Endothelial cell of umbilical vein (primary cell): Measurements from ENCODE around the gene USP7. TPM values are rescaled to one million over a fixed set of nuclear protein-coding genes. Genes with fewer than 3 reads are reported as not detected.

Source experiments
- BruUV-seq: library from RNA; stranded (reverse); fragments of 400-500 nt; replicated peaks from 2 replicates; lab custom pipeline; 2021; lab: Mats Ljungman, UMichigan
- CTCF ChIA-PET: fragments of 300-600, 350-600 bp; sonication (Branson Sonifier 250); formaldehyde crosslinking; loops from one replicate; lab custom pipeline; 2021; ENCODE audit warnings: antibody characterized with exemption, inconsistent platforms; lab: Charles Lee
- POLR2A ChIA-PET: fragments of 300-600, 350-600 bp; sonication (Branson Sonifier 250); formaldehyde crosslinking; loops from one replicate; lab custom pipeline; 2021; ENCODE audit warnings: antibody characterized with exemption, inconsistent platforms; lab: Charles Lee
- DNase-seq: peaks from one replicate; pipeline ENCODE4 v3.0.0-alpha.2; 2011; ENCODE audit warnings: low read depth, low spot score
- FAIRE-seq: peaks from 2 replicates; lab custom pipeline; 2011; peaks lifted over from hg19 to GRCh38; lab: Jason Lieb, UNC
- H2AFZ ChIP-seq: 2 replicates; pipeline ENCODE4 v1.6.0; 2012; ENCODE audit warnings: low read depth, low read length, control low read depth, inconsistent platforms
- H3K27ac ChIP-seq: 2 replicates; pipeline ENCODE4 v1.5.1; 2011; ENCODE audit warnings: low read depth, mild to moderate bottlenecking, control low read depth, low read length, moderate library complexity; ENCODE audit not compliant: insufficient read depth
- H3K27me3 ChIP-seq, 2 experiments: 2 replicates each; pipeline versions ENCODE4 v1.6.0 to v1.6.1; 2011; ENCODE audit warnings: low read length in 2 of 2, mixed read lengths in 1 of 2; ENCODE audit not compliant: control insufficient read depth in 2 of 2, insufficient read depth in 2 of 2
- H3K36me3 ChIP-seq, 2 experiments: 2 replicates in 1 of 2; 3 replicates in 1 of 2; pipeline ENCODE4 v1.5.1; 2011; ENCODE audit warnings: low read length in 2 of 2, mild to moderate bottlenecking in 1 of 2, moderate library complexity in 1 of 2; ENCODE audit not compliant: control insufficient read depth in 2 of 2, insufficient read depth in 2 of 2; ENCODE audit errors: extremely low read depth in 1 of 2
- H3K4me1 ChIP-seq: 3 replicates; pipeline ENCODE4 v1.5.1; 2011; ENCODE audit warnings: mild to moderate bottlenecking, low read length; ENCODE audit not compliant: control insufficient read depth, insufficient read depth; ENCODE audit errors: extremely low read depth
- H3K4me2 ChIP-seq: 2 replicates; pipeline ENCODE4 v1.6.1; 2011; ENCODE audit warnings: low read length, control low read depth, mixed read lengths; ENCODE audit not compliant: insufficient read depth
- H3K4me3 ChIP-seq, 3 experiments: fragments of 200-600 bp in 1 of 3; sonication (generic), shearing (Covaris generic) in 1 of 3; replicated peaks in 1 of 3; 2 replicates each; pipeline ENCODE4 v1.5.1; 2011 to 2016; ENCODE audit warnings: control low read depth in 3 of 3, low read length in 3 of 3, mild to moderate bottlenecking in 2 of 3, inconsistent platforms in 1 of 3, low read depth in 1 of 3, moderate library complexity in 1 of 3; ENCODE audit not compliant: insufficient read depth in 1 of 3
- H3K79me2 ChIP-seq: 2 replicates; pipeline ENCODE4 v1.6.0; 2012; ENCODE audit warnings: low read length, inconsistent platforms; ENCODE audit not compliant: control insufficient read depth, insufficient read depth
- H3K9ac ChIP-seq: replicated peaks from 2 replicates; pipeline ENCODE3; 2011; ENCODE audit warnings: low read length, control low read depth; ENCODE audit not compliant: insufficient read depth; ENCODE audit errors: extremely low read depth
- H3K9me1 ChIP-seq: replicated peaks from 3 replicates; pipeline ENCODE4 v1.6.0; 2011; ENCODE audit warnings: mild to moderate bottlenecking, low read length; ENCODE audit not compliant: control insufficient read depth, insufficient read depth; ENCODE audit errors: extremely low read depth
- H3K9me3 ChIP-seq: replicated peaks from 2 replicates; pipeline ENCODE4 v1.5.1; 2012; ENCODE audit warnings: low read length, inconsistent platforms; ENCODE audit not compliant: control insufficient read depth, insufficient read depth
- H4K20me1 ChIP-seq: replicated peaks from 2 replicates; pipeline ENCODE3; 2011; ENCODE audit warnings: mild to moderate bottlenecking, low read length; ENCODE audit not compliant: control insufficient read depth, insufficient read depth; ENCODE audit errors: extremely low read depth
- EZH2 ChIP-seq: IDR thresholded peaks from 2 replicates; pipeline ENCODE4 v1.6.1; 2012; ENCODE audit warnings: borderline replicate concordance, low read depth, mild to moderate bottlenecking, moderate library complexity, low read length, inconsistent platforms; ENCODE audit not compliant: severe bottlenecking
- FOS ChIP-seq: IDR thresholded peaks from 2 replicates; pipeline ENCODE4 v1.6.1; 2011; ENCODE audit warnings: mild to moderate bottlenecking, low read length, moderate library complexity, borderline replicate concordance; ENCODE audit not compliant: insufficient read depth
- MYC ChIP-seq: IDR thresholded peaks from one replicate; pipeline ENCODE4 v1.6.1; 2011; ENCODE audit warnings: mild to moderate bottlenecking, low read depth, low read length
- POLR2A ChIP-seq: IDR thresholded peaks from 2 replicates; pipeline ENCODE4 v1.6.1; 2012; ENCODE audit warnings: low read depth, mild to moderate bottlenecking, control low read depth, low read length
- POLR2AphosphoS5 ChIP-seq: IDR thresholded peaks from 2 replicates; pipeline ENCODE4 v1.6.1; 2012; ENCODE audit warnings: low read depth, mild to moderate bottlenecking, control low read depth, low read length, moderate library complexity; ENCODE audit not compliant: insufficient read depth
- dilution Hi-C: fragments of 300-500 bp; cut with MboI; formaldehyde crosslinking; loops from one replicate; pipeline ENCODE4 v1.15.0; 2019; ENCODE audit warnings: low sequenced_read_pairs; ENCODE audit not compliant: extremely low pct_ligation_motif_present
- intact Hi-C: fragments of 100-400 bp; cut with micrococcal nuclease; formaldehyde crosslinking; loops from one replicate; pipeline ENCODE4 v1.10.0; 2022
- polyA plus RNA-seq, 4 experiments: library from polyadenylated mRNA; depleted of rRNA in 3 of 4; stranded (reverse) in 3 of 4; unstranded in 1 of 4; fragments of >200 nt; gene quantifications; 2 replicates each; pipeline versions ENCODE4 v1.2.1 to v1.2.3, GENCODE V29; 2011 to 2012; ENCODE audit warnings: missing spikeins in 1 of 4
- total RNA-seq: library from RNA; stranded (reverse); gene quantifications from 2 replicates; pipeline ENCODE4 v1.2.3, GENCODE V29; 2021
- TF ChIP-seq, protein P1 (sequence below), 2 donors: IDR thresholded peaks; 1 replicate in 1 of 2; 2 replicates in 1 of 2; pipeline ENCODE4 v1.5.1; 2011; ENCODE audit warnings: low read length in 2 of 2, mild to moderate bottlenecking in 2 of 2, moderate library complexity in 2 of 2, control low read depth in 1 of 2, inconsistent platforms in 1 of 2, low read depth in 1 of 2; ENCODE audit not compliant: insufficient read depth in 1 of 2; ENCODE audit errors: extremely low read depth in 1 of 2
- TF ChIP-seq, protein P2 (sequence below): IDR thresholded peaks from 2 replicates; pipeline ENCODE4 v1.6.1; 2011; ENCODE audit not compliant: insufficient read depth, insufficient read length

Gene USP7
- total and polyA plus RNA-seq, 2 donors (not counting 3 experiments of a cell fraction or from before 2014, with no cell fraction given): 17.7 to 130 TPM

DNA sequence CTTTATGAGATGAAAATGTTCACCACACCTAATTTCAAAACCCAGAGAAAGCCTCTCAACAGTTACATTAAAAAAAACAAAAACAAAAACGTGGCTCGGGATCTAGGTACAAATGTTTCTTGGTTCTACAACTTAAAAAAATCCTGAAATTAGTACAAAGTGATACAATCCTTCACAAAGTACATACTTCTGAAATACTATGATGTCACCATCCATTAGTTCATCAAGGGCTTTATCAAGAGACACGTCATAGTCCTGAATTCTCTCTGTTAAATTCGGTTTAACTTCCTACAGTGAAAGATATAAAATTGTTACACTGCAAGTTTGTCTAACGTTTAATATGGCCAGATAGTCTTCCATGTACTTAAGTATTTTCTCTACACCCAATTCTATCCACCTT lies 63.4 kb downstream of the USP7 start:
- no TSS peak for BruUV-seq
- intact Hi-C loops (no loop called here), dilution Hi-C loops (no loop called here)
- H3K9me3 ChIP-seq: no peaks in the 10 kb centered on the region
- H3K36me3 ChIP-seq: peaks cover 51 to 60% of the 10 kb centered on the region in 2 experiments
- no peak overlapping the region for H3K27ac ChIP-seq
- H3K9me1 ChIP-seq: no peaks in the 10 kb centered on the region
- ChIA-PET POLR2A (no interaction called here), CTCF (interaction anchor here (1.1 to 7.3 kb wide), 4 partner anchors 13 to 234 kb away, joined by 3 to 32 read pairs (median 5); no protein-coding TSS in a partner anchor)
- FAIRE-seq (no peak), DNase-seq (no peak)
- no peak overlapping the region for H3K9ac ChIP-seq
- no peak overlapping the region for H3K4me3 ChIP-seq
- no peak overlapping the region for H3K4me2 ChIP-seq
- H2AFZ ChIP-seq: no peak overlapping the region
- peaks cover 3% of the 10 kb centered on the region for H3K79me2 ChIP-seq
- H4K20me1 ChIP-seq: no peaks in the 10 kb centered on the region
- TF ChIP-seq FOS: no peak
- no peaks in the 10 kb centered on the region for H3K4me1 ChIP-seq
- H3K27me3 ChIP-seq: no peaks in the 10 kb centered on the region

DNA sequence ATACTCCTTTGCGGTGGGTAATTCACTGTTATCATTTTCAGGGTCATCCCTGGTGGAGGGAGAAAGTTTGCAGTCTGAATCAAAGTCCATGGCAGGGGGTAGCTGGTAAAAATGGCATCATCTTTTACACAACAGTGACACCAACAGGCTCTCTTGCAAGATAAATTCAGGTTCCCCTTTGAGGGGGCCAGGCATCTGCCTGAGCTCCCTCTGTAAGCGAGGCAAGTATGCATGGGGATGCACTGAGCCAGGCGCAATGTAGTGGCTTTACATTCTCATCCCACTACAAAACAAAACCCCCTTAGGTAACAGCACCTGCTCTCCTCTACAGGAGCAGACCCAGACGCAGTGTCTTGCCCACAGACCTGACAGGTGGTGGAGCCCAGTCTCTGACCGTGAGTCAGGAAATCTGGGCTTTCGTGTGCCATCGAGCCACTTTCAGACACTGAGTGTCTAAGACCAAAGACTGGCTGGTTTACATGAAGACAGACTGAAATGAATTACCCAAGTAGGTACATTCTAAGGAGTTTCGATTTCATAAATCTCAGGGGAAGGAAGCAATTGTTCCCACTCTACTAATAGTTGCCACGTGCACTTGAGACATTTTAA lies 63.9 kb downstream of the USP7 start:
- FAIRE-seq: no peak
- H3K9me3 ChIP-seq: no peaks in the 10 kb centered on the region
- H4K20me1 ChIP-seq: no peaks in the 10 kb centered on the region
- H3K9me1 ChIP-seq: no peaks in the 10 kb centered on the region
- H3K4me2 ChIP-seq: no peak overlapping the region
- ChIA-PET POLR2A (no interaction called here), CTCF (interaction anchor here (1.1 to 7.3 kb wide), 4 partner anchors 14 to 109 kb away, joined by 3 to 32 read pairs (median 6); no protein-coding TSS in a partner anchor)
- H3K4me1 ChIP-seq: no peaks in the 10 kb centered on the region
- no peak for DNase-seq
- no peaks in the 10 kb centered on the region for H3K27me3 ChIP-seq
- H3K36me3 ChIP-seq: peaks cover 51 to 60% of the 10 kb centered on the region in 2 experiments
- H3K9ac ChIP-seq: no peak overlapping the region
- TF ChIP-seq, protein P1, sequence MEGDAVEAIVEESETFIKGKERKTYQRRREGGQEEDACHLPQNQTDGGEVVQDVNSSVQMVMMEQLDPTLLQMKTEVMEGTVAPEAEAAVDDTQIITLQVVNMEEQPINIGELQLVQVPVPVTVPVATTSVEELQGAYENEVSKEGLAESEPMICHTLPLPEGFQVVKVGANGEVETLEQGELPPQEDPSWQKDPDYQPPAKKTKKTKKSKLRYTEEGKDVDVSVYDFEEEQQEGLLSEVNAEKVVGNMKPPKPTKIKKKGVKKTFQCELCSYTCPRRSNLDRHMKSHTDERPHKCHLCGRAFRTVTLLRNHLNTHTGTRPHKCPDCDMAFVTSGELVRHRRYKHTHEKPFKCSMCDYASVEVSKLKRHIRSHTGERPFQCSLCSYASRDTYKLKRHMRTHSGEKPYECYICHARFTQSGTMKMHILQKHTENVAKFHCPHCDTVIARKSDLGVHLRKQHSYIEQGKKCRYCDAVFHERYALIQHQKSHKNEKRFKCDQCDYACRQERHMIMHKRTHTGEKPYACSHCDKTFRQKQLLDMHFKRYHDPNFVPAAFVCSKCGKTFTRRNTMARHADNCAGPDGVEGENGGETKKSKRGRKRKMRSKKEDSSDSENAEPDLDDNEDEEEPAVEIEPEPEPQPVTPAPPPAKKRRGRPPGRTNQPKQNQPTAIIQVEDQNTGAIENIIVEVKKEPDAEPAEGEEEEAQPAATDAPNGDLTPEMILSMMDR (IDR thresholded peaks at IDR 0.05; ENCODE audit: extremely low read depth in 1 of 2, insufficient read depth in 1 of 2, low read depth in 1 of 2, low read length in 2 of 2): no peak
- TF ChIP-seq FOS (no peak), MYC (no peak), POLR2A (no peak), POLR2AphosphoS5 (no peak), EZH2 (no peak)
- TF ChIP-seq, protein P2, sequence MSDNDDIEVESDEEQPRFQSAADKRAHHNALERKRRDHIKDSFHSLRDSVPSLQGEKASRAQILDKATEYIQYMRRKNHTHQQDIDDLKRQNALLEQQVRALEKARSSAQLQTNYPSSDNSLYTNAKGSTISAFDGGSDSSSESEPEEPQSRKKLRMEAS: no peak
- BruUV-seq: no TSS peak
- dilution Hi-C loops (no loop called here), intact Hi-C loops (no loop called here)
- peaks cover 3% of the 10 kb centered on the region for H3K79me2 ChIP-seq
- no peak overlapping the region for H2AFZ ChIP-seq
- H3K27ac ChIP-seq: no peak overlapping the region
- H3K4me3 ChIP-seq: no peak overlapping the region
